CD4-positive, alpha-beta T cell treated with Interleukin-6 for 4 hours (primary cell): ENCODE measurements around the gene TEFM.
"Not testable (repeated sequence)": the region's sequence is repeated elsewhere in the genome, so short reads cannot be mapped to it uniquely, and the experiment has no call there.

Source experiments
- DNase-seq: peaks from one replicate; pipeline ENCODE4 v3.0.0-alpha.2; 2020; ENCODE audit warnings: mixed read lengths

Gene TEFM, protein sequence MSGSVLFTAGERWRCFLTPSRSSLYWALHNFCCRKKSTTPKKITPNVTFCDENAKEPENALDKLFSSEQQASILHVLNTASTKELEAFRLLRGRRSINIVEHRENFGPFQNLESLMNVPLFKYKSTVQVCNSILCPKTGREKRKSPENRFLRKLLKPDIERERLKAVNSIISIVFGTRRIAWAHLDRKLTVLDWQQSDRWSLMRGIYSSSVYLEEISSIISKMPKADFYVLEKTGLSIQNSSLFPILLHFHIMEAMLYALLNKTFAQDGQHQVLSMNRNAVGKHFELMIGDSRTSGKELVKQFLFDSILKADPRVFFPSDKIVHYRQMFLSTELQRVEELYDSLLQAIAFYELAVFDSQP

DNA sequence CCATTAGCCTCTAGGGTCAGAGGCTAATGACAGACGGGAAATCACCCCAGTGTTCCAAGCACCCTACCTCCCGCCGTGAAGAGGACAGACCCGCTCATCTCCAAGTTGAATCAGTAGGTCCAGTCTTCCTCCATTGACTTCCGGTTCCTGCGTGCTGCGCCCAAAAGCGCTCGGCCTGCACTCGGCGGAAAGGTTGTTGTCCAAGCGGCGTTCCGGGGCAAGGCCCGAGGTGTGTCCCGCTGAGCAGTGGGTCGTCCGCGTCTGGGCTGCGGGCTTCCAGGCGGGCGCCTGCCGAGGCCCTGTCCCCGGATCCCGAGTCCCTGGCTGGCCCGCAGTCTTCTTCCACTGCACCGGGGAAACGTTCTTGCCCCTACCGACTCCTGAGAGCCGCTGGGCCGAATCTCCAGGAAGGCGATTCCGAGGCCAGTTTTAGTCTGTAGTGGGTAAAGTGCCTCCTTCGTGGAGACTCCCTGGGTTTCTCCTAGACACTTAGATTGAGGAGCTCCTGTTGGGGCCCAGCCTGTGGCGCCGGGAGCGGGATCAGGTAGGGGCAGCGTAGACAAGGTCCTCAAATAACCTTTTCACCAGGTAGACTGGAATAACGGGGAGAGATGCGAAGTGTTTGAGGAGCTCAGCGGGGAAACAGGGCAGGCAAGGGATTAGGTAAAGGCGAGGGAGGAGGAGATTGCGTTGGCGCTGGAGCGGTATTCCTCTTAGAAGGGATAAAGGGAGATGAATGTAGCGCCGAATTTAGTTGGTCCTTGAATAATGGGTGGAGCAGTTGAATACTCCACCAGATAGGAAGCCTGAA is at the start of gene TEFM:
Gene TEFM, minus strand, starts transcription at position 138 of the 811 bp plus-strand sequence. Its CDS starts 40 bp downstream, at position 98.
- peak; percentile 85 for DNase-seq

- no peak for DNase-seq
These were observed 48.2 kb upstream of the TEFM start for GRCh38 chr17:30954046-30954830.

DNA sequence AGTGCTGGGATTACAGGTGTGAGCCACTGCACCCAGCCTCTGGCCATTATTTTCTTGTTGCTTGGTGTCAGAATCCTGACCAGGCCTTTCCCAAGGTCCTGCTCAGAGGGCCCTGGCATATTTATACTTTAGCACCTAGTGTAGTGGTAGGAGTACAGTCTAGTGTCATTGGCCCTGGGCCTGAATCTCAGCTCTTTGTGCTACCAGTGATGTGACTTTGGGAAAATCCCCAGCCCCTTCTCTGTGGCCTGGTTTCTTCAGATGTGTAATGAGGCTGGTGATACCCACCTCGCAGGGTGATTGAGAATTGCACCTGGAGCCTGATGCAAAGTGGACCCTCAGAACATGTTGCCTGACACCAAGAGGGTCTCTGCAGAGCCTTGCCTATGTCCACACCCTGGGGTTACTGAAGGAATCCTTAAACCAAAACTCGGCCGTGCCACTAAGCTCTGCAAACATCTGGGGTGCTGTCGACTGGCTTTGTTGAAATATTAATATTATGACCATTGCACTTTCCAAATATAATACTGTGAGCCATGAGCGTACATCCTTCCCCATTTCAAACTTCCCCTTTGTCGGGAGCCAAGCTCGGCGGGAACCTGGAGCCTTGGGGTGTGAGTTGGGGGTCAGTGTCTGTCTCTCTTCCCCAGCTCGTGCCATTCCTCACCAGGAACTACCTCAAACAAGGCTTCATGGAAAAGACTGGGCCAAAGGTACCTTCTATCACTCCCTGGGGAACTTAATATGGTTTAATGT is 46.8 kb upstream of the TEFM start:
- DNase-seq: no peak

GRCh38 chr17:30950669-30951399 is 44.8 kb upstream of the TEFM start:
- DNase-seq: no peak

GRCh38 chr17:30950189-30950588 is 44.2 kb upstream of the TEFM start:
- DNase-seq: no peak

DNA sequence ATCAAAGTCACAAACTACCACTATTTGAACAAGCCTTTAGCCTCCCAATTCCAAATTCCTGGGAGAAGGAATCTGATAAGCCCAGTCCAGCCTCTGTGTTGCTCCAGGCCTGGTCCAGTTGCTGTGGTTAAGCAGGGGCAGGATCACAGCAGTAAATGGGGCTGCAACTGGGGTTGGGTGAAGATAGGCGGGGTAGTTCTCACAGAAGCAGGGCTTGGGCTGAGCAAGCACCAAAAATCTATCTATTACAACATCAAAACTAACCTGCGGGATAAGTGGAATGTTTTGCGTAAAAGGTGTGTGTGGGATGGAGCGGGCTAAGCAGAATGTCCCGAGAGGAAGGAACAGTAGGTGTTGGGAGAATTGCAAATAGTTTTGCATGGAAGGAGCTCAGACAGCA is 41.8 kb upstream of the TEFM start:
- DNase-seq: no peak

GRCh38 chr17:30942308-30943079 is 36.5 kb upstream of the TEFM start:
- no peak for DNase-seq

DNA sequence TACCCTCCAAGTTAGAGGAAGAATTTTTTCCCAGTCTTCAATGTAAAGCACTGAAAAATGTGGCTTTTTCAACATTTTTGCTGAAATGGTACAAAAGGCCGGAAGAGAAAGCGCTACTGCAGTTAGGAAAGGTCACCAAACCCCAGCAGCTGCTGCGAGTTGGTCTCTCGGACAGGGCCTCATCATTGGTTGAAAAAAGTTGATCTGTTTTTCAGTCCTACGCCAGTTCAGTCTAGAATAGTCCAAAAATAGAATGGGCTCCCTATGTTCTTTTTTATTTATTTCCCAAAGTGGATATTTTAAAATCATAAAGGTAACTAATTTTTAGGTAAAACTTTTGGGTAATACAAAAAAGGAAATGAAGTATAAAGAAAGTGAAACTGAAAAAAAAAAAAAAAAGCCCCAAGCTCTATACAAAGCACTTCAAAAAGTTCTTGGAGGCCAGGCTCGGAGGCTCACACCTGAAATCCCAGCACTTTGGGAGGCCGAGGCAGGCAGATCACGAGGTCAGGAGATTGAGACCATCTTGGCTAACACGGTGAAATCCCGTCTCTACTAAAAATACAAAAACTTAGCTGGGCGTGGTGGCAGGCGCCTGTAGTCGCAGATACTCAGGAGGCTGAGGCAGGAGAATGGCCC is 33.1 kb upstream of the TEFM start:
- DNase-seq: no peak

- no peak for DNase-seq
These were observed 27.9 kb upstream of the TEFM start for GRCh38 chr17:30933966-30934365.

DNA sequence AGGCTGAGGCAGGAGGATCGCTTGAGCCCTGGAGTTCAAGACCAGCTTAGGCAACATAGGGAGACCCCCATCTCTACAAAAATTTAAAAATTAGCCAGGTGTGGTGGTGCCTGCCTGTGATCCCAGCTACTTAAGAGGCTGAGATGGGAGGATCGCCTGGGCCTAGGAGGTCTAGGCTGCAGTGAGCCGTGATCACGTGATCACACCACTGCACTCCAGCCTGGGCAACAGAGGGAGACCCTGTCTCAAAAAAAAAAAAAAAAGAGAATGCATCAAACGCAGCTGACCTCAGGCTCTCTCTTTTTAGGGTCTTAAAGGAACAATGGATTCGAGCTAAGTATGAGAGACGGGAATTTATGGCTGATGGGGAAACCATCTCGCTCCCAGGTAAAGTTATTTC is 25.5 kb upstream of the TEFM start:
- DNase-seq: not testable (repeated sequence)

GRCh38 chr17:30930495-30930894 is 24.5 kb upstream of the TEFM start:
- DNase-seq: no peak

DNA sequence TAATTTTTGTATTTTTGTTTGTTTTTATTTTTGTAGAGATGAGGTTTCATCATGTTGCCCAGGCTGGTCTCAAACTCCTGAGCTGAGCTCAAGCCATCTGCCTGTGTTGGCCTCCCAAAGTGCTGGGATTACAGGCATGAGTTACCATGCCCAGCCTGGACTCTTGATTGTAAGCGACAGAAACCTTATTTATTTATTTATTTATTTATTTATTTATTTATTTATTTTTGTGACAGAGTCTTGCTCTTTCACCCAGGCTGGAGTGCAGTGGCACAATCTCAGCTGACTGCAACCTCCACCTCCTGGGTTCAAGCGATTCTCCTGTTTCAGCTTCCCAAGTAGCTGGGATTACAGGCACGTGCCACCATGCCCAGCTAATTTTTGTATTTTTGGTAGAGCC is 23.8 kb upstream of the TEFM start:
- DNase-seq: not testable (repeated sequence)

DNA sequence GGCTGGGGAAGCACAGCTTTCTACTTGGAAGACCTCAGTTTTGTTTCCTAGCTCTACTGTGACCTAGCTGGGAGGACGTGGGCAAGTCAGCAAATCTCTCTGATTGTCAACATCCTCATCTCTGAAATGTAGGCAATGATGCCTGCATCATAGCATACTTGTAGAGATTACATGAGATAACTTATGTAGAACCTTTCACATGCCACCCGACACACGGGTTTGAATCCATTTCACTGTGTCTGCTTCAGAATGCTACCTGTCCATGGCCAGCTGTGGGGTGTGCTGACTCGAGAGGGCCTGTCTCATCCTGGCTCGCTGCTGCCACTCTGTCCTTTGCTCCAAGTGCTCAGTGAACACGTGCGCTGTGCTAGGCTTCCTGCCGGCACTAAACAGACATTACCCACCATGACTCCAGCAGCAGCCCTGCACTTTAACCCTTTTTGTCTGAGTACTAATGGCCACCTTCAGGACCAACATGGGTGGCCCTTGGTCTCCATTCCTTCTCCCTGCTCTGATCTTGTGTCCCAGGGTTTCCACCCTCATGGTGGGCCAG is 23.1 kb upstream of the TEFM start:
- DNase-seq: no peak

- no peak for DNase-seq
These were observed 22.5 kb upstream of the TEFM start for GRCh38 chr17:30928584-30928983.

- no peak for DNase-seq
These were observed 21.7 kb upstream of the TEFM start for GRCh38 chr17:30927756-30928155.

GRCh38 chr17:30926516-30926915 is 20.5 kb upstream of the TEFM start:
- DNase-seq: no peak

DNA sequence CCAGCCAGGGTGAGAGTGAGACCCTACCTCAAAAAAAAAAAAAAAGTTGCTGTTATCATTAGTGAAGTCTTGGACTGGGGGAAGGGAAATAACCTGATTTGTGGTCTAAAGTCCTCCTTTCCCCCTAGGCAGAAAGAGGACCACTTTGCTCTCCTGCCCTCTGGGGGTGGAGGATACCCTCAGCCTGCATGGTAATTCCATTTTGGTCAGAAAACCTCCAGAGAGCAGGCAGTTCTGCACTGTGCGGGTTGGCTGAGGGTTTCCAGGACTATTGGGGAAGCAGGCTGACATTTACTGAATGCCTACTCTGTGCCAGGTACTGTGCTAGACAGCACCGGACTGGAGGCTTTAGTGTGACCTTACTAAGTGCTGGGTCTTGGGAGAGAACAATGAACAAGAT is 18.3 kb upstream of the TEFM start:
- no peak for DNase-seq

DNA sequence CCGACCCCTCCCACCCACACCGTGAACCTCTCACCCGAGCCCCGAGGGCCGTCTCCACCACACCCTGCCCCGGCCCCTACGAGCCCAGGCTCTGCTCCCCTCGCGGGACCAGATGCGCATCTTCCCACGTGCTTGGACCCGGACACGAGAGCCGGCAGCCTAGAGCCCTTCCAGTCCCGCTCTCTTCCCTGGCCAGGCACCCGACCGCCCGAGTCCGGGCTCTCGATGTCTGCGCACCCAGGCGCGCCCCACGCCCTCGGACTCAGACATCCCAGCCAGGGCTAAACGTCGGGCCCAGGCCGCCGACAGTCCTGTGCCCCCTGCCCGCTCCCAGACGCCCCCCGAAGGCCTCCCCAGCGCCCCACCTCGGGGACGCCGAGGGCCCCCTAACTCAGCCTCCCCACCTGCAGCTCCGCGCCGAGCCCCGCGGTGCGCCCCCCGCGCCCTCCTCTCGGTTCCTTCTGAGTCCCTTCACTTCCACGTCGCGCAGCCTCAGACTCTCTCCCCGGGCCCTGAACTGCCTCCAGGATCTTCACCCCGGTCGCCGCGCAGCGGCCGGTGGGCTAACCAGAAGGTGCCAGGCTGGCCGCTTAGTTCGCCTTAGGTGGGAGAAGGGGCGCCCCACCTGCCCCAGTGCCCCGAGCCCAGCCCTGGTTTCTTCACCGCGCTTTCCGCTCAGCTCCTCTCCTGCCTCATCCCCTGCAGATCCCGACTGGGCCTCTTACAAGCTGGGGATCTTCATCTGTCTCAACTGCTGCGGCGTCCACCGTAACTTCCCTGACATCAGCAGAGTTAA is 16.4 kb upstream of the TEFM start:
- no peak for DNase-seq

- no peak for DNase-seq
These were observed 15.6 kb upstream of the TEFM start, which contains the start of gene ADAP2 for GRCh38 chr17:30921544-30922196. Gene ADAP2, plus strand, starts transcription at chr17:30921945. Its CDS starts 70 bp downstream, at chr17:30922015.
